ENCODE measurements around the gene GSX2. TPM values are rescaled to one million over a fixed set of nuclear protein-coding genes. Genes with fewer than 3 reads are reported as not detected.

The GSX2 gene
- polyA plus RNA-seq, 1 donor (not counting 4 experiments of a cell fraction or from before 2014, with no cell fraction given), result not detected

GRCh38 chr4:54107951-54108748, 8.2 kb downstream of the GSX2 start:
- H3K9me3 ChIP-seq (ENCODE audit: control insufficient read depth, low read depth, low read length), result no peaks in the 10 kb centered on the region
- DNase-seq (ENCODE audit: low read depth, low spot score), result no peak
- H3K9me1 ChIP-seq (ENCODE audit: control insufficient read depth, extremely low read depth, insufficient read depth, low read length), result no peaks in the 10 kb centered on the region
- H4K20me1 ChIP-seq (ENCODE audit: control insufficient read depth, extremely low read depth, insufficient read depth, low read length), result no peaks in the 10 kb centered on the region
- no peaks in the 10 kb centered on the region for H3K36me3 ChIP-seq (ENCODE audit: control insufficient read depth in 2 of 2, extremely low read depth in 1 of 2, insufficient read depth in 2 of 2, low read length in 2 of 2)
- H3K27ac ChIP-seq (ENCODE audit: control insufficient read depth, insufficient read depth, low read length), result no peak overlapping the region
- H3K79me2 ChIP-seq (ENCODE audit: control insufficient read depth, insufficient read depth, low read length), result no peaks in the 10 kb centered on the region
- peaks cover 69% of the 10 kb centered on the region for H3K27me3 ChIP-seq (ENCODE audit: control insufficient read depth, extremely low read depth, insufficient read depth, low read length)
- no peak overlapping the region for H3K4me2 ChIP-seq (ENCODE audit: control insufficient read depth, extremely low read depth, insufficient read depth, low read depth, low read length)
- no peak overlapping the region for H3K9ac ChIP-seq (ENCODE audit: control insufficient read depth, extremely low read depth, insufficient read depth, low read length)
- dilution Hi-C loops (cut with MboI; ENCODE audit: extremely low pct_ligation_motif_present, low sequenced_read_pairs), result no loop called here
- FAIRE-seq, result no peak
- TF ChIP-seq CTCF (optimal IDR thresholded peaks at IDR 0.05 in 1 of 3, IDR thresholded peaks at IDR 0.05 in 1 of 3, conservative IDR thresholded peaks at IDR 0.05 in 1 of 3; ENCODE audit: extremely low read depth in 1 of 3, insufficient read depth in 2 of 3, low read length in 3 of 3) (no peak), EZH2 (IDR thresholded peaks at IDR 0.05; ENCODE audit: low read length) (no peak)
- H2AFZ ChIP-seq (ENCODE audit: control insufficient read depth, low read length), result no peak overlapping the region
- H3K4me3 ChIP-seq (ENCODE audit: control insufficient read depth in 2 of 3, extremely low read depth in 1 of 3, insufficient read depth in 2 of 3, low read depth in 1 of 3, low read length in 3 of 3), result no peak overlapping the region
- H3K4me1 ChIP-seq (ENCODE audit: control insufficient read depth, extremely low read depth, insufficient read depth, low read length), result peaks cover 9% of the 10 kb centered on the region

GRCh38 chr4:54109241-54110018, 9.5 kb downstream of the GSX2 start:
- Histone ChIP-seq H3K27ac (ENCODE audit: control insufficient read depth, insufficient read depth, low read length) (no peak overlapping the region), H3K4me3 (ENCODE audit: control insufficient read depth in 2 of 3, extremely low read depth in 1 of 3, insufficient read depth in 2 of 3, low read depth in 1 of 3, low read length in 3 of 3) (peak overlapping the region in 1 of 3 experiments; percentile 27), H3K27me3 (ENCODE audit: control insufficient read depth, extremely low read depth, insufficient read depth, low read length) (peaks cover 56% of the 10 kb centered on the region), H3K79me2 (ENCODE audit: control insufficient read depth, insufficient read depth, low read length) (no peaks in the 10 kb centered on the region), H3K9me1 (ENCODE audit: control insufficient read depth, extremely low read depth, insufficient read depth, low read length) (no peaks in the 10 kb centered on the region), H3K9me3 (ENCODE audit: control insufficient read depth, low read depth, low read length) (no peaks in the 10 kb centered on the region), H3K9ac (ENCODE audit: control insufficient read depth, extremely low read depth, insufficient read depth, low read length) (no peak overlapping the region), H3K36me3 (ENCODE audit: control insufficient read depth in 2 of 2, extremely low read depth in 1 of 2, insufficient read depth in 2 of 2, low read length in 2 of 2) (no peaks in the 10 kb centered on the region), H3K4me1 (ENCODE audit: control insufficient read depth, extremely low read depth, insufficient read depth, low read length) (peaks cover 6% of the 10 kb centered on the region), H4K20me1 (ENCODE audit: control insufficient read depth, extremely low read depth, insufficient read depth, low read length) (no peaks in the 10 kb centered on the region), H2AFZ (ENCODE audit: control insufficient read depth, low read length) (peak overlapping the region; percentile 15), H3K4me2 (ENCODE audit: control insufficient read depth, extremely low read depth, insufficient read depth, low read depth, low read length) (peak overlapping the region; percentile 56)
- TF ChIP-seq EZH2 (IDR thresholded peaks at IDR 0.05; ENCODE audit: low read length) (no peak), CTCF (optimal IDR thresholded peaks at IDR 0.05 in 1 of 3, IDR thresholded peaks at IDR 0.05 in 1 of 3, conservative IDR thresholded peaks at IDR 0.05 in 1 of 3; ENCODE audit: extremely low read depth in 1 of 3, insufficient read depth in 2 of 3, low read length in 3 of 3) (no peak)
- dilution Hi-C loops (cut with MboI; ENCODE audit: extremely low pct_ligation_motif_present, low sequenced_read_pairs), result no loop called here
- FAIRE-seq (no peak), DNase-seq (ENCODE audit: low read depth, low spot score) (no peak)
